ENCODE data around the gene ANKRD33B. TPM values are rescaled to one million over a fixed set of nuclear protein-coding genes. Genes with fewer than 3 reads are reported as not detected.

Gene ANKRD33B
- total and polyA plus RNA-seq, 2 donors: 4.4 to 4.7 TPM

DNA sequence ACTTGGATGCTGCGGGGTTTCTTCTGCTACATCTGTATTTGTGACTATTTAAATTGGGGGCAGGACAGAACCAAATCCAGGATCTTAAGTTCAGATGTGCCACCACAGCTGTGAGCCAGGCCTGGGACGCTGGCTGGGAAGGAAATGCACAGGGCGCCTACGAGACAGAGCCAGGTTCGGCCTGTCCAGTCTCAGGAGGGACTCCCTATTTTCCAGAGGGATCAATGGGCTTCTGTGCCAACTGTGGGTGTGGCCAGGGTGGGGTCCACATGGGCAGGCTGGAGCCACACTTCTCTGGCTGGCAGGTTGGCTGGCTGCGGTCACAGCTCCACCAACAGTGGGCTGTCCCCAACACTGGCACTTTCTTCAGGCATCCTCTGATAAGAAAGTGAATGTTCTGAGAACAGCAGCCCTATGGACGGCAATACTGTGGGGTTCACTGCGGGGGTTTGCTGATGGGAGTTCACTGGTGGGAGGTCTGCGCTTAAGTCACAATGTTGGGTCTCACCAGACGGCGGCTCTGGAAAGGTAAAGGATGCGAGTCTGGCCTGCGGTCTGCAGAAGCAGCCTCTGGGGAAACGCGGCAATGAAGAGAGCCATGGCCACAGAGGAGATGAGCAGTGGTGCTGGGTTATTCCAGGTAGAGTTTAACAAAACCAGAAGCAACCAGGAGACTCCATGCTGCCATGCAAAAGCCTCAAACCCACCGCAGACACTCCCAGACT is 119.1 kb downstream of the ANKRD33B start:
- Histone ChIP-seq H3K36me3 (ENCODE audit: insufficient read depth) (peaks cover 5% of the 10 kb centered on the region), H3K4me1 (ENCODE audit: insufficient read depth) (no peaks in the 10 kb centered on the region), H3K27ac (ENCODE audit: low read depth) (no peak overlapping the region), H3K4me3 (ENCODE audit: low read depth, low read length) (no peak overlapping the region)
- no peak for DNase-seq (ENCODE audit: extremely low spot score)
- 95% methylated on average over 16 of the region's 16 CpGs for WGBS

DNA sequence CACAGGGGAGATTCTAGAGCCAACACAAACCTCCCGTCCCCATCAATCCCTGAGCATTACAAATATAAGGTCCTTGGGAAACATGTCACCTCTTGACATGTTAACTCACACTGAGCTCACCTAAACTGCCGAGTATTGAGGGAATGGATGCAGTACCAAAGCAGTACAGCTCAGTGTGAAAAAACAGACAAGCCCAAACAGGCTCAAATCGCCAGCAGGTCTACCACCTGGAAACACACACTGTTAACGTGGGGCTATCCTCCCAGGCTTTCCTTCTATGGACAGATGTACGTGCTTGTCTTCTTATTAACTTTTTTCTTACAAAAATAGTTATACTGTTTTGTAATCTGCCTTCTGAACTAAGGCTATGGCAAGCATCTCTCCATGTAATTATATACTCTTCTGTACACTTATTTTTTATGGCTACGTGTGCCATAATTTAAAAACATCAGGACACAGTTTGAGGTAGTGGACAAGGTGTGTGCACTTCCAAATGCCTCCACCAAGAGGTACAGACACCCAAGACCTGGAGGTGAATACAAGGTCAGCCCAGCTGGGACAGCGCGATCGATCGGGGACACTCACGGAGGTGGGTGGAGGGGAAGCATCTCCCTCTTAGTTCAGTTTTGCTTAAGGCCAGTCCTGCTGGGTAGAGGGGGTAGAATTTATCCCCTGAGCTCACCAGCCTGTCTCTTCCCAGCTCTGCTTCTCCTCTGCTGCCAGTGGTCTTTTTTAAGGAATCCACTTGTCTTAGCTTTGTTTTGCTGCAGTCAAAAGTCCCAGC is 120.6 kb downstream of the ANKRD33B start:
- Histone ChIP-seq H3K36me3 (ENCODE audit: insufficient read depth) (peaks cover 3% of the 10 kb centered on the region), H3K4me3 (ENCODE audit: low read depth, low read length) (no peak overlapping the region), H3K4me1 (ENCODE audit: insufficient read depth) (no peaks in the 10 kb centered on the region), H3K27ac (ENCODE audit: low read depth) (no peak overlapping the region)
- 86% methylated on average over 11 of the region's 11 CpGs for WGBS
- no peak for DNase-seq (ENCODE audit: extremely low spot score)

DNA sequence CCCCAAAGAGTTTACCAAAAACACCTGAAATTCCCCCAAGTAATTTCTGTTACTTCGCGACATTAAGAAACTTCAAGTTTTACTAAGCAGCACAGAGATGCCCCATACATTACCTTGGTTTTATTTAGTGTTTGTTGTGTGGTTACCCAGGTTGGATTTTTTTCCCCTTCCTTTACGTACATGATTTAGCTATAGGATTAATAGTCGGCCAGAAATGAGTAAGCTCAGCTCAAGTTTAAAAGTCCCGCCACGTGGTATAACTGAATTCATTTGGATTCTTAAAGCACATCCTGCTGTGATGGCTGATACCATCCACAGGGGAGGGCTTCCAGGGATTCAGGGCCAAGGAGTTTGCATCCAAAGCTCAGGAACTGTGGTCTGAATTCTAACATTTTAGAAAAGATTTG is 121.2 kb downstream of the ANKRD33B start:
- Histone ChIP-seq H3K36me3 (ENCODE audit: insufficient read depth) (no peaks in the 10 kb centered on the region), H3K4me3 (ENCODE audit: low read depth, low read length) (no peak overlapping the region), H3K27ac (ENCODE audit: low read depth) (no peak overlapping the region), H3K4me1 (ENCODE audit: insufficient read depth) (no peaks in the 10 kb centered on the region)
- no peak for DNase-seq (ENCODE audit: extremely low spot score)
- WGBS: 82% methylated on average over 6 of the region's 6 CpGs

DNA sequence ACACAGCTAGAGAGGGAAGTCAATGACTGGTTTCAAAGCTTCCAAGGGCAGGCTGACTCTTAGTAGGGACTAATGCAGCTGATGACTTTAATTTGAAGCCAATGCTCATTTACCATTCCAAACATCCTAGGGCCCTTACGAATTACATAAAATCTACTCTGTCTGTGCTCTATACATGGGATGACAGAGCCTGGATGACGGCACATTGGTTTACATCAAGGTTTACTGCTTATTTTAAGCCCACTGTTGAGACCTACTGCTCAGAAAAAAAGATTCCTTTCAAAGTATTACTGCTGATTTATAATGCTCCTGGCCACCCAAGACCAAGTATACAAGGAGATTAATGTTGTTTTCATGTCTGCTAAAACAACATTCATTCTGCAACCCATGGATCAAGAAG is 123.0 kb downstream of the ANKRD33B start:
- no peaks in the 10 kb centered on the region for H3K4me1 ChIP-seq (ENCODE audit: insufficient read depth)

DNA sequence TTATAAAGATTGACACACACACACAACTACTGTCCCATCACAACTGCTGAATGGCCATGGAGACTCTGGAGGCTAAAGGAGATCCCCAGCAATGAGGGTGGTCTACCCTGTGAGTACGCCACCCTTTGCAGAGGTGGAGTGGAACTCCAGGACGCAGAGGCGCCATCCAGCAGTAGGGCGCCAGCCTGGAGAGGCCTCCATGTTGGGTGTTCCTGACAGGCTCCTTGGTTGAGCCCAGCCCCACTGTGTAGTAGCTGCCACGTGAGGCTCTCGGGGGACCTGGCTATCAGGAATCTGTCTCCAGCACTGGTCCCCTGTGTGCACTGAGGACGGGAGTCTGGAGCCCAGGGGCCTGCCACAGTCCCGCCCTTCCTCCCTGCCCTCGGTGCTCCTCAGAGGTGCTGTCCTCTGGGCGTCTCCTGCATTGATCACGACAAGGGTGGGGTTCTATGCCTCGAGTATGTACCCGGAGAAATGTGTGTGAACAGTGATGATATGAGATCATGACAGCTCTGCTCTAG is 124.8 kb downstream of the ANKRD33B start:
- WGBS: 97% methylated on average over 13 of the region's 13 CpGs
- Histone ChIP-seq H3K4me1 (ENCODE audit: insufficient read depth) (no peaks in the 10 kb centered on the region), H3K4me3 (ENCODE audit: low read depth, low read length) (no peak overlapping the region), H3K27ac (ENCODE audit: low read depth) (no peak overlapping the region), H3K36me3 (ENCODE audit: insufficient read depth) (no peaks in the 10 kb centered on the region)
- DNase-seq (ENCODE audit: extremely low spot score): no peak

More for the DNA sequence above, 123.0 kb downstream of the ANKRD33B start:
- no peak overlapping the region for H3K27ac ChIP-seq (ENCODE audit: low read depth)
- WGBS: 99% methylated on average over 2 of the region's 2 CpGs
- no peak overlapping the region for H3K4me3 ChIP-seq (ENCODE audit: low read depth, low read length)
- no peaks in the 10 kb centered on the region for H3K36me3 ChIP-seq (ENCODE audit: insufficient read depth)
- DNase-seq (ENCODE audit: extremely low spot score): no peak

DNA sequence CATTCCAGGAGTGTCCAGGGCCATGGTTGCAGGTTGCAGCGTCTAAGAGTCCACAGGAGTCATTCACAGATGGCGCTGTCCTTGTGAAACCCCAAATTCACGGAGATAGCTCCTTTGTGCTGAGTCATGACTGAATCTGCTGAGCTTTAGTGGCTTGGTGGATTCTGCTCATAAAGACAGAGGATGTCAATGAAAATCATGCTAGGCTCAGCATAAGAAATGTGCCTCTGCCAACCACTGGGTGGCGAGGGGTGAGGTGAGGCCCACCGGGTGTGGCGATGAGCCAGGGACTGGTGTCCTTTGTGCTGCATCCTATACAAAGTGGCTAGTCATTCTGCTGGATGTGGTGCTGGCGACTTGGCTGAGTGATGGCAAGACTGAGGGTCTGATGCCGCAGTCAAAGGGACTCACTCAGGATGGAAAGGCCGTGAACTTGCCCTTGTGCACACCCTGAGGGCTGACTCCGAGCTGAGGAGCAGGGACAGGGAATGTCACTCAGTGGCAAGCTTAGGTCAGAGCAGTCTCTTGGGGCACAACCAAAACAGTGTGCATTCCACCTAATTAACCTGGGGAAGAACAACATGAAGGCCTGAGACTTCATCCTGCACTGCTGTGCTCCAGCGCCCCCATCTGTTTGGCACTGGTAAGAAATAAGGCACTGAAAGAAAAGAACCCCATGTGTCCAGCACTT is 125.7 kb downstream of the ANKRD33B start:
- H3K4me1 ChIP-seq (ENCODE audit: insufficient read depth): no peaks in the 10 kb centered on the region
- no peak for DNase-seq (ENCODE audit: extremely low spot score)
- H3K36me3 ChIP-seq (ENCODE audit: insufficient read depth): no peaks in the 10 kb centered on the region
- WGBS: 86% methylated on average over 11 of the region's 11 CpGs
- H3K27ac ChIP-seq (ENCODE audit: low read depth): no peak overlapping the region
- H3K4me3 ChIP-seq (ENCODE audit: low read depth, low read length): no peak overlapping the region

DNA sequence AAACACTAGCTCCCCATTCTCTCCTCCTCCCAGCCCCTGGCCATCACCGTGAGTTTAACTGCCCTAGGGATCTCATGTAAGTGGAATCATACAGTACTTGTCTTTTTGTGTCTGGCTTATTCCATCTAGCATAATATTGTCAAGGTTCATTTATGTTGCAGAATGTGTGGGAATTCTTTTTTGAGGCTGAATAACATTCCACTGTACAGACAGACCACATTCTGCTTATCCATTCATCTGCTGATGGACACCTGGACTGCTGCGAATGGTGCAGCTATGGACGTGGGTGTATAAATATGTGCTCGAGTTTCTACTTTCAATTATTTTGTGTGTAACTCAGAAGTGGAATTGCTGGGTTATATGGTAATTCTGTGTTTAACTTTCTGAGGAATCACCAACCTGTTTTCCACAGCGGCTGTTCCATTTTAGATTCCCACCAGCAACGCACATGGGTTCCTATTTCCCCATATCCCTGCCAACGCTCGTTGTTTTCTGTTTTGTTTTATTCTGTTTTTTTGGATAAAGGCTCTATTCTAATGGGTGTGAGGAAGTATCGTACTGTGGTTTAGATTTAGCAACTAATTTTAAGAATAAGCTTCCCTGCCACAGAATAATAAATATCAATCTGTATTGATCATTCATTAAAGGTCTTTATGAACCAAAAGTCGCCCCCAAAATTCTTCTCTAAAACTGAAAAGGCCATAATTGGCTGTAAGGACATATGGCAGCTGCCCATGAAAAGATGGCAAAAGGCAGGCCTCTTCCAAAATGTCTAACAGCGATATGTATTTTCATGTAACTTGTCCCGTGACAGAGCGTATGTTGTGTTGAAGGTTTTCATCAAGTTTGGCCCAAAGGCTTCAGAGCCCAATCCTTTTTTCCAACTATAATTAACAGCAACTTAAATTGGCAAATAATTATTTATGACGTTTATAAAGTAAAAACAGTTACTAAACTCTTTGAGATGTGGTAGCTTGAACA is 126.9 kb downstream of the ANKRD33B start:
- Histone ChIP-seq H3K4me3 (ENCODE audit: low read depth, low read length) (no peak overlapping the region), H3K27ac (ENCODE audit: low read depth) (no peak overlapping the region), H3K36me3 (ENCODE audit: insufficient read depth) (no peaks in the 10 kb centered on the region), H3K4me1 (ENCODE audit: insufficient read depth) (no peaks in the 10 kb centered on the region)
- 95% methylated on average over 14 of the region's 14 CpGs for WGBS
- no peak for DNase-seq (ENCODE audit: extremely low spot score)

DNA sequence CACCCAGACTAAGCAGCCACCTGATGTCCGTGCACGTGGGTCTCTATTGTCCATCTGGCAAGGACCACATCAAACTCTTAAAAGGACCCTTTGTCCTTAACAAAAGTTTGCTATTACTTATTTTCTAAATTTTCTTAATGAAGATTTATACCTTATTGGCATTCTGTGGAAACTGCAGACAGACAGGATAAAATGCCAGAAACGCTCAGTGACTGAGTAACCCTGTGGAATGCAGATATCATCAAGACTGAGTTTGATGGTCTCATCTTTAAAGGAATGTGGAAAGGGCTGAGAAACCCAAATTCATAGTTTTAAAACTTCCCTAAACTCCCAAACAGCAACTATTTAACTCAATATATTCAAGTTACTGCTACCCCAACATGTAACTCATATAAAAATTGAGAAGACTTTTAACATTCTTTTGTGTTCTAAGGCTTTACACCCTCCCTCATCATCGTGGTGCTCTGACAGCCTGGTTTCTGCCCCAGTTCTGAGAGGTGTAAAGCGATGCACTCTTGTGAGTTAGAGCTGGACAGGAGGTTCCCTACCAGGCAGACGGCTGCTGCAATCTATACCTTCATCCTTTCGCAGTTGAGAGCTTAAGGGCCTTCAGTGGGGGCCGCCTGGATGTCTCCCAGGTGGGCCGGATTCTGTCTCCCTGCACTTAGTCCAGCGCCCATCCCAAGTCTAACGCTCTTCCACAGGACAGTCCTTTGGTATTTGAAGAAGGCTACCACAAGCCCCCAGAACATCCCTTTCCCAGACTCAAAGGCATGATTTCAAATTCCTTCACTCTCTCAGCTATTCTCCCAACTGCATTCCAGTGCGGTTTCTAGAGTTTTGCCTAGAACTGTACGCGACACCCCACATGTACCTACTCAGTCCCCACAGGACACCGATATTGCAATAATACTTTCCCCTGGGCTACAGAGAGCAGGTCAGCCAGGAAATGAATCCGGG is 128.2 kb downstream of the ANKRD33B start:
- DNase-seq (ENCODE audit: extremely low spot score): no peak
- Histone ChIP-seq H3K4me3 (ENCODE audit: low read depth, low read length) (no peak overlapping the region), H3K4me1 (ENCODE audit: insufficient read depth) (no peaks in the 10 kb centered on the region), H3K36me3 (ENCODE audit: insufficient read depth) (no peaks in the 10 kb centered on the region), H3K27ac (ENCODE audit: low read depth) (no peak overlapping the region)
- WGBS: 89% methylated on average over 16 of the region's 16 CpGs

DNA sequence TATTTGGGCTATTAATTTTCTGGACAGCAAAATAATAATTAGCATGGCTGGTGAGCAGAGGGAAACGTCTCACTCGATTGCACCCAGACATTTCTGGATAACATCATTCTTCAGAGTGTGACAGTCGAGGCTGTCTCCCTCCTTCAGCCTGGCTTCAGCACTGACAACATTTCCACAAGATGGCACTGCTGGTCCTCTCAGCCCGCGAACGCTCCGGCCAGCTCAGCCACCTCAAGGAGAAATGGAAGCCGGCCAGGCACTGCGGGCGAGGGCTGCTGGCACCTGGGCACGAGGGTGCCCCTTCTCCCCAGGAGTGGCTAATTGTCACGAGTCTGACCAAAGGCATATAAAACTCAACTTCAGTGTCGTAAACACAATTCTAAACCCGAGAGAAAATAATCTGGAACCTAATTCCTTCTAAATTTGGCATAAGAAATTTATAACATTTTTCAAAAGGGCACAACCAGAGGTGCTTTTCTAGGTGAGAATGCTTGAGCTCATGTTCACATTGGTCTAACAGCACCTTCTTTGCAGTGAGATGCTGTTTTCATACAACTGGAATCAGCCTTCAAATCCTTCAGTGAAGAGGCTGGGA is 131.3 kb downstream of the ANKRD33B start:
- no peak for DNase-seq (ENCODE audit: extremely low spot score)
- WGBS: 13% methylated on average over 14 of the region's 14 CpGs
- Histone ChIP-seq H3K4me3 (ENCODE audit: low read depth, low read length) (no peak overlapping the region), H3K4me1 (ENCODE audit: insufficient read depth) (no peaks in the 10 kb centered on the region), H3K27ac (ENCODE audit: low read depth) (no peak overlapping the region), H3K36me3 (ENCODE audit: insufficient read depth) (no peaks in the 10 kb centered on the region)

DNA sequence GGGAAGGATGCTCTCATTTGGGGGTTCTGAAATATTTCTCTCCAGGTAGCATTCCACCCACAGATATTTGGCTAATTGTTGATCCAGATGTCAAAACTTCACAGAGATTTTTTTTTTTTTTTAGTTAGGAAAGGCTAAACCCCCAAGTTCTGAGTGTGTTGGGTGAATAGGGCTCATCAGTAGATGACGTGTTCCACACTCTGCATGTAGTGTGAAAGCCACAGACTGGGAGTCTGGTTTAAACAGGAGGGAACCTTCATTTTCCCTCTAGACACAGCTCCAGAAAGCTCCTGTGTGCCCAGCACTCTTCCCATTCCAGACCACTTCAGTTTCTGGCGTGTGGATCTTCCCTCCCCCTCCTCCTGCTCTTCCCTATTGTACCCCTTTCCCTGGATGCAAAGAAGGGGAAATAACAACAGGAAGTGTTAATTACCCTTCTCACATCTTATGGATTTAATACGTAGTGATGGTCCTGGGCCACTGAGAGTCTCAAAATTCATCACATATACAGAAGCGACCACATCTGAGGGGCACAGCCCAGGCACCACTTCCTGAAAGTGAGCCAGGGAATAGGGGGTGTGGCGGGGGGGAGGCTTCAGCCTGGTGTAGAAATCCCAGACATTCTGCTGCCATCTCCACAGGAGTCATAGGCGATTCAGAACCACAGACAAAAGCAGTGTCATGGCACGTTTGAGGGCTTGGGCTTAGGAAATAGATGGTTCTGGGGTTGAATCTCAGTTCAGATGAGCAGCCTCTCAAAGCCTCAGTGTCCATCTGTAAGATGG is 132.1 kb downstream of the ANKRD33B start:
- Histone ChIP-seq H3K27ac (ENCODE audit: low read depth) (no peak overlapping the region), H3K36me3 (ENCODE audit: insufficient read depth) (no peaks in the 10 kb centered on the region), H3K4me3 (ENCODE audit: low read depth, low read length) (no peak overlapping the region), H3K4me1 (ENCODE audit: insufficient read depth) (no peaks in the 10 kb centered on the region)
- no peak for DNase-seq (ENCODE audit: extremely low spot score)
- WGBS: 84% methylated on average over 7 of the region's 7 CpGs

DNA sequence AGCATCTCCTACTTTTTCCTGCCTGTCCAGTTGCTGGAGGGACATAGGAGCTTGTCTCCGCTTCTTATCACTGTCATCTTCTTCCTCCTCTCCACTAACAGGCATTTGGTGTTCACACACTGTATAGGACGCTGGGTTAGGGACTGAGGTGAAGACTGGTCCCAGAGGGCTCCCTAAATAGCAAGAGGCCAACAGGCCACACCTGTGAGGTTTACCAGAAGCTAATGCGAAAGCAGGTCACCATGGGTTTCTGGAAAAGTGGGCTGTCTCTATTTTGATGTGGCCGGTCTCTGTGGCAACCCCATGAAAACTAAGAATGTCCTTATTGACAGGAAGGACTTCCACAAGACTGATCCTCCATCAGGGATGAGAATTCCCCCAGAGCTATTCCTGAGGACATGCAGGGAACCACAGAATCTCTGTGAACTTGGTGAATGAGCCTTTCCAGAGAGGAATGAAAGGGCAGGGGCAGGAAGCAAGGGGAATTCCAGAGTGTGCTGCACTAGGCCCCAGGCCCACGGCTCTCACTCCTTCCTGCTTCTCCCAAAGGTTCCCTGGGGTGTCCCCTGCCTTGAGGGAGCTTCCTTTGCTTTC is 135.5 kb downstream of the ANKRD33B start:
- DNase-seq (ENCODE audit: extremely low spot score): no peak
- WGBS: 90% methylated on average over 5 of the region's 5 CpGs
- Histone ChIP-seq H3K4me1 (ENCODE audit: insufficient read depth) (peaks cover 1% of the 10 kb centered on the region), H3K4me3 (ENCODE audit: low read depth, low read length) (no peak overlapping the region), H3K36me3 (ENCODE audit: insufficient read depth) (no peaks in the 10 kb centered on the region), H3K27ac (ENCODE audit: low read depth) (no peak overlapping the region)
